Heart left ventricle (tissue), 16 donors: ENCODE data around the gene PRKG1. TPM values are rescaled to one million over a fixed set of nuclear protein-coding genes. Genes with fewer than 3 reads are reported as not detected.

Experiments used
- ATAC-seq, 4 donors: fragments of 200-7000 bp; cut with Tn5 transposase; one replicate each; pipeline ENCODE4 v1.9.1; 2020 to 2022; ENCODE audit warnings: moderate library complexity in 4 of 4, mild to moderate bottlenecking in 3 of 4, moderate number of reproducible peaks in 1 of 4
- DNase-seq, 5 donors: peaks; one replicate each; pipeline ENCODE4 v3.0.0-alpha.2; 2020
- H3K27ac ChIP-seq, 12 donors: fragments of 200-600 bp; sonication (generic) in 4 of 12; one replicate each; pipeline versions ENCODE4 v1.5.0 to v1.8.0; 2016 to 2022; ENCODE audit warnings: mild to moderate bottlenecking in 2 of 12
- H3K27me3 ChIP-seq, 9 donors: fragments of 200-600 bp; sonication (generic) in 2 of 9; one replicate each; pipeline versions ENCODE4 v1.5.1 to v1.8.0; 2016 to 2022; ENCODE audit warnings: mild to moderate bottlenecking in 3 of 9
- H3K36me3 ChIP-seq, 9 donors: fragments of 200-600 bp; sonication (generic) in 2 of 9; one replicate each; pipeline versions ENCODE4 v1.5.0 to v1.8.0; 2018 to 2022; ENCODE audit warnings: mild to moderate bottlenecking in 2 of 9
- H3K4me1 ChIP-seq, 12 donors: fragments of 200-600 bp; sonication (generic) in 4 of 12; one replicate each; pipeline versions ENCODE4 v1.5.0 to v1.8.0; 2016 to 2022; ENCODE audit warnings: mild to moderate bottlenecking in 3 of 12
- H3K4me3 ChIP-seq, 12 donors: fragments of 200-600 bp; sonication (generic) in 4 of 12; one replicate each; pipeline versions ENCODE4 v1.5.0 to v1.8.0; 2017 to 2022; ENCODE audit warnings: mild to moderate bottlenecking in 9 of 12, moderate library complexity in 4 of 12
- H3K9me3 ChIP-seq, 12 donors: fragments of 200-600 bp; sonication (generic) in 4 of 12; one replicate each; pipeline versions ENCODE4 v1.5.0 to v1.8.0; 2016 to 2022; ENCODE audit warnings: mild to moderate bottlenecking in 1 of 12
- CTCF ChIP-seq, 12 donors: fragments of 200-600 bp; sonication (generic) in 4 of 12; IDR thresholded peaks; one replicate each; pipeline versions ENCODE4 v1.5.0 to v1.8.0; 2018 to 2022; ENCODE audit warnings: antibody characterized with exemption in 12 of 12, mild to moderate bottlenecking in 5 of 12
- POLR2A ChIP-seq, 2 donors: fragments of 450-650 bp; IDR thresholded peaks; one replicate each; pipeline ENCODE4 v1.6.1; 2017; ENCODE audit warnings: antibody characterized with exemption in 2 of 2, mild to moderate bottlenecking in 2 of 2, moderate library complexity in 2 of 2
- WGBS, 4 donors: extraction: QIAGEN DNeasy Blood & Tissue Kit in 2 of 4; methylation state at CpG; one replicate each; pipeline versions ENCODE4 v1.1.5 to v1.1.7; 2013 to 2018; 5-methylcytosine and 5-hydroxymethylcytosine counted together
- intact Hi-C, 10 donors: fragments of 100-400 bp; cut with DNase I; formaldehyde crosslinking; loops; one replicate each; pipeline versions ENCODE4 v1.11.1 to v1.14.2; 2022
- polyA plus RNA-seq, 2 donors: library from polyadenylated mRNA; stranded (reverse); fragments of 200-250 nt; gene quantifications; one replicate each; pipeline ENCODE4 v1.2.3, GENCODE V29; 2013
- total RNA-seq, 9 donors: library from RNA; depleted of rRNA in 2 of 9; stranded (reverse); fragments of >200 nt in 2 of 9; fragmentation: NEBNext Ultra II Directional in 3 of 9; extraction: Animal tissue kit (Norgen Biotek cat#: 25700) in 3 of 9; gene quantifications; one replicate each; pipeline versions ENCODE4 v1.1.0 to v1.2.4, GENCODE V29; 2016 to 2023
- donor health status: ischemic (EF 13 %, LVEDD 7.1; RV severe dilation, severe dysfunction).
- donor health status: healthy with polysubstance abuse.
- donor health status: DM: no; HTN: yes; CAD: no.
- donor health status: DM: no; HTN: no; CAD: no.
- donor health status: ischemic (EF 25% LVEDD 6.9; RV normal size, moderate dysfunction).
- donor health status: ischemic (EF 25% LVEDD 5.7; RV mildly dilated, moderate dysfunction).
- donor health status: healthy.
- donor health status: DM: yes; HTN: yes; CAD: no.
- donor health status: ischemic (EF 35%, LVEDD 5.7; RV mildly dilated, moderate dysfunction).
- donor health status: nonischemic (EF 11% LVEDD 7.7; RV severe dilation, severe dysfunction).
- donor health status: DM: yes; HTN: yes; CAD: no.
- donor health status: PGD.
- donor health status: ischemic (EF 29% LVEDD 5.4; RV normal size, mild dysfunction).
- donor health status: nonischemic (EF 23%, LVEDD 6.1; RV moderate dilation, normal function).

PRKG1 gene
- total and polyA plus RNA-seq, 11 donors, result 5.5 to 37.3 (median 29.3) TPM

- peaks cover 0 to 4% (median 0%) of the 10 kb centered on the region in 12 donors for H3K9me3 ChIP-seq
- DNase-seq (no peak), ATAC-seq (no peak)
- H3K4me1 ChIP-seq, result peaks cover 0 to 3% (median 0%) of the 10 kb centered on the region in 12 donors
- H3K36me3 ChIP-seq, result no peaks in the 10 kb centered on the region
- intact Hi-C loops, result no loop called here
- H3K27ac ChIP-seq, result no peak overlapping the region
- TF ChIP-seq POLR2A (IDR thresholded peaks at IDR 0.05) (no peak), CTCF (IDR thresholded peaks at IDR 0.05) (no peak)
- 96 to 97% (median 97%) methylated on average over 4 of the region's 4 CpGs for WGBS, 4 donors
- H3K4me3 ChIP-seq, result no peak overlapping the region
- H3K27me3 ChIP-seq, result no peaks in the 10 kb centered on the region
Observed at GRCh38 chr10:51760864-51761640, 686.8 kb downstream of the PRKG1 start.

- no peak for DNase-seq
- no peak for ATAC-seq
- Histone ChIP-seq H3K27me3 (no peaks in the 10 kb centered on the region), H3K4me3 (no peak overlapping the region), H3K4me1 (peaks cover 0 to 3% (median 0%) of the 10 kb centered on the region in 12 donors), H3K27ac (no peak overlapping the region), H3K36me3 (no peaks in the 10 kb centered on the region), H3K9me3 (peaks cover 0 to 8% (median 0%) of the 10 kb centered on the region in 12 donors)
- intact Hi-C loops, result no loop called here
- TF ChIP-seq POLR2A (IDR thresholded peaks at IDR 0.05) (no peak), CTCF (IDR thresholded peaks at IDR 0.05) (no peak)
Observed at GRCh38 chr10:51763746-51764145, 689.5 kb downstream of the PRKG1 start.

GRCh38 chr10:51765284-51765971, 691.1 kb downstream of the PRKG1 start:
- TF ChIP-seq CTCF (IDR thresholded peaks at IDR 0.05), result no peak
- no peak for TF ChIP-seq POLR2A (IDR thresholded peaks at IDR 0.05)
- Histone ChIP-seq H3K36me3 (no peaks in the 10 kb centered on the region), H3K27me3 (no peaks in the 10 kb centered on the region), H3K27ac (no peak overlapping the region), H3K9me3 (peaks cover 0 to 8% (median 0%) of the 10 kb centered on the region in 12 donors), H3K4me1 (peaks cover 0 to 4% (median 0%) of the 10 kb centered on the region in 12 donors), H3K4me3 (no peak overlapping the region)
- intact Hi-C loops, result no loop called here
- DNase-seq (no peak), ATAC-seq (no peak)
- 76 to 93% (median 88%) methylated on average over 1 of the region's 1 CpG for WGBS, 4 donors

GRCh38 chr10:51766423-51767102, 692.3 kb downstream of the PRKG1 start:
- Histone ChIP-seq H3K36me3 (no peaks in the 10 kb centered on the region), H3K9me3 (peaks cover 0 to 8% (median 0%) of the 10 kb centered on the region in 12 donors), H3K4me1 (peaks cover 0 to 4% (median 0%) of the 10 kb centered on the region in 12 donors), H3K27ac (no peak overlapping the region), H3K27me3 (no peaks in the 10 kb centered on the region), H3K4me3 (no peak overlapping the region)
- intact Hi-C loops, result no loop called here
- no peak for DNase-seq
- no peak for ATAC-seq
- WGBS, 4 donors, result 94 to 97% (median 95%) methylated on average over 3 of the region's 3 CpGs
- no peak for TF ChIP-seq CTCF (IDR thresholded peaks at IDR 0.05)
- no peak for TF ChIP-seq POLR2A (IDR thresholded peaks at IDR 0.05)
